MCF 10A (cell line): ENCODE results near the gene VWA7. TPM values are rescaled to one million over a fixed set of nuclear protein-coding genes. Genes with fewer than 3 reads are reported as not detected.

ENCODE experiments used
- BruUV-seq: library from RNA; stranded (reverse); fragments of 400-500 nt; replicated peaks from 2 replicates; lab custom pipeline; 2021; lab: Mats Ljungman, UMichigan
- CTCF ChIA-PET: fragments of 300-600 bp; sonication (Branson Sonifier 250); formaldehyde crosslinking; extraction: SDS; loops from one replicate; lab custom pipeline; 2021; ENCODE audit warnings: antibody characterized with exemption, inconsistent platforms; lab: Yijun Ruan, JAX
- POLR2A ChIA-PET: fragments of 300-600, 350-650 bp; sonication (Branson Sonifier 250); formaldehyde crosslinking; extraction: SDS; loops from one replicate; lab custom pipeline; 2020; ENCODE audit warnings: antibody characterized with exemption, inconsistent platforms; lab: Yijun Ruan, JAX
- DNase-seq: peaks from one replicate; pipeline ENCODE4 v3.0.0-alpha.2; 2018; ENCODE audit not compliant: unreplicated experiment
- H3K27ac Mint-ChIP-seq: one replicate; pipeline ENCODE4 v1.8.0; 2022; ENCODE audit warnings: mild to moderate bottlenecking, low read depth, mixed read lengths; ENCODE audit not compliant: unreplicated experiment
- H3K27me3 Mint-ChIP-seq: one replicate; pipeline ENCODE4 v1.8.0; 2022; ENCODE audit warnings: mixed read lengths; ENCODE audit not compliant: insufficient read depth, unreplicated experiment
- H3K36me3 Mint-ChIP-seq: one replicate; pipeline ENCODE4 v1.8.0; 2022; ENCODE audit warnings: mild to moderate bottlenecking, moderate library complexity, mixed read lengths; ENCODE audit not compliant: insufficient read depth, unreplicated experiment
- H3K4me1 Mint-ChIP-seq: one replicate; pipeline ENCODE4 v1.8.0; 2022; ENCODE audit warnings: mixed read lengths; ENCODE audit not compliant: insufficient read depth, unreplicated experiment
- H3K4me3 Mint-ChIP-seq: one replicate; pipeline ENCODE4 v1.8.0; 2022; ENCODE audit warnings: mild to moderate bottlenecking, moderate library complexity, mixed read lengths; ENCODE audit not compliant: unreplicated experiment
- H3K9me3 Mint-ChIP-seq: one replicate; pipeline ENCODE4 v1.8.0; 2022; ENCODE audit warnings: mixed read lengths; ENCODE audit not compliant: unreplicated experiment
- CTCF ChIP-seq: fragments of 200-600 bp; IDR thresholded peaks from one replicate; pipeline ENCODE4 v1.8.0; 2022; ENCODE audit warnings: antibody characterized with exemption, mild to moderate bottlenecking; ENCODE audit not compliant: unreplicated experiment
- intact Hi-C: fragments of 100-400 bp; cut with micrococcal nuclease; formaldehyde crosslinking; loops from 2 replicates; pipeline ENCODE4 v1.14.1; 2022
- total RNA-seq: library from RNA; stranded (reverse); gene quantifications from 2 replicates; pipeline ENCODE4 v1.2.3, GENCODE V29; 2022

Gene VWA7
- total RNA-seq, 1 experiment from 2014 or later, result 2.0 TPM

GRCh38 chr6:31769684-31770371 lies 7.3 kb downstream of the VWA7 start:
- Mint-ChIP-seq H3K9me3 (no peaks in the 10 kb centered on the region), H3K4me1 (peaks cover 5% of the 10 kb centered on the region), H3K36me3 (no peaks in the 10 kb centered on the region), H3K4me3 (no peak overlapping the region), H3K27me3 (no peaks in the 10 kb centered on the region), H3K27ac (no peak overlapping the region)
- TF ChIP-seq CTCF, result peak; percentile 65
- ChIA-PET CTCF (interaction anchor here (0.6 to 2.2 kb wide), 30 partner anchors 9 to 1554 kb away, joined by 3 to 19 read pairs (median 4); partner anchors contain the start of genes CLIC1, LY6G5C, MPIG6B and SKIC2), POLR2A (interaction anchor here (0.6 to 1.2 kb wide), 5 partner anchors 33 to 1091 kb away, joined by 3 read pairs; partner anchors contain the start of genes C6orf47 and CLIC1)
- BruUV-seq, result no TSS peak
- peak; percentile 74 for DNase-seq
- intact Hi-C loops, result loop anchor here (1.0 to 10.0 kb wide), 3 partner anchors 41 to 225 kb away; partner anchors contain the start of genes ATP6V1G2, DDAH2, DDX39B and LY6G5C

- DNase-seq, result no peak
- Mint-ChIP-seq H3K9me3 (no peaks in the 10 kb centered on the region), H3K4me3 (no peak overlapping the region), H3K4me1 (peaks cover 5% of the 10 kb centered on the region), H3K36me3 (no peaks in the 10 kb centered on the region), H3K27ac (no peak overlapping the region), H3K27me3 (no peaks in the 10 kb centered on the region)
- intact Hi-C loops, result loop anchor here (1.0 to 2.0 kb wide), 2 partner anchors 40 to 87 kb away; partner anchors contain the start of genes DDAH2 and LY6G5C
- POLR2A ChIA-PET, result interaction anchor here (0.7 kb wide), 1 partner anchor 29 kb away, joined by 3 read pairs; the partner anchor contains the start of gene MSH5
- BruUV-seq, result no TSS peak
- CTCF ChIA-PET, result interaction anchor here (0.5 to 2.2 kb wide), 13 partner anchors 10 to 88 kb away, joined by 3 to 19 read pairs (median 5); partner anchors contain the start of gene LY6G5C
- no peak for TF ChIP-seq CTCF
Observed at GRCh38 chr6:31768363-31769257, 8.5 kb downstream of the VWA7 start.

- no TSS peak for BruUV-seq
- POLR2A ChIA-PET, result no interaction called here
- Mint-ChIP-seq H3K9me3 (no peaks in the 10 kb centered on the region), H3K27me3 (no peaks in the 10 kb centered on the region), H3K36me3 (no peaks in the 10 kb centered on the region), H3K27ac (no peak overlapping the region), H3K4me3 (no peak overlapping the region), H3K4me1 (no peaks in the 10 kb centered on the region)
- no peak for DNase-seq
- CTCF ChIA-PET, result no interaction called here
- no peak for TF ChIP-seq CTCF
- intact Hi-C loops, result no loop called here
Observed at GRCh38 chr6:31767096-31767645, 10.0 kb downstream of the VWA7 start.
